H9 (cell line): Measurements from ENCODE around the gene PCED1A. TPM values are rescaled to one million over a fixed set of nuclear protein-coding genes. Genes with fewer than 3 reads are reported as not detected.

Experiments
- DNase-seq: peaks from one replicate; pipeline ENCODE4 v3.0.0-alpha.2; 2017
- H2AFZ ChIP-seq: one replicate; pipeline ENCODE4 v1.6.1; 2013; ENCODE audit warnings: mild to moderate bottlenecking, low read length, control low read depth, moderate library complexity
- H2AK5ac ChIP-seq: 2 replicates; pipeline ENCODE4 v1.6.1; 2013; ENCODE audit warnings: low read length, control low read depth, mixed read lengths; ENCODE audit not compliant: insufficient read length
- H2BK120ac ChIP-seq: one replicate; pipeline ENCODE4 v1.6.1; 2013; ENCODE audit warnings: low read depth, mild to moderate bottlenecking, low read length, control low read depth, inconsistent platforms; ENCODE audit not compliant: poor library complexity, severe bottlenecking
- H2BK12ac ChIP-seq: 2 replicates; pipeline ENCODE4 v1.6.1; 2013; ENCODE audit warnings: low read length, control low read depth, mixed read lengths, low read depth; ENCODE audit not compliant: insufficient read length
- H2BK15ac ChIP-seq: 2 replicates; pipeline ENCODE4 v1.6.1; 2013; ENCODE audit warnings: low read depth, low read length, control low read depth
- H2BK20ac ChIP-seq: one replicate; pipeline ENCODE4 v1.6.1; 2013; ENCODE audit warnings: low read depth, mild to moderate bottlenecking, low read length, control low read depth, inconsistent platforms; ENCODE audit not compliant: poor library complexity, severe bottlenecking
- H2BK5ac ChIP-seq: 2 replicates; pipeline ENCODE4 v1.6.1; 2013; ENCODE audit warnings: low read length, control low read depth, mixed read lengths; ENCODE audit not compliant: insufficient read length
- H3K14ac ChIP-seq: 2 replicates; pipeline ENCODE4 v1.6.1; 2013; ENCODE audit warnings: low read length, control low read depth; ENCODE audit not compliant: insufficient read depth
- H3K18ac ChIP-seq: 2 replicates; pipeline ENCODE4 v1.6.1; 2013; ENCODE audit warnings: low read depth, mild to moderate bottlenecking, mixed read lengths, low read length, control low read depth; ENCODE audit not compliant: insufficient read length
- H3K23ac ChIP-seq: 2 replicates; pipeline ENCODE4 v1.6.1; 2013; ENCODE audit warnings: low read length, control low read depth, mixed read lengths, low read depth; ENCODE audit not compliant: insufficient read length
- H3K23me2 ChIP-seq: 2 replicates; pipeline ENCODE4 v1.6.1; 2013; ENCODE audit warnings: low read depth, mild to moderate bottlenecking, mixed read lengths, low read length, control low read depth; ENCODE audit not compliant: insufficient read length, poor library complexity, severe bottlenecking
- H3K27ac ChIP-seq: 2 replicates; pipeline ENCODE4 v1.5.1; 2013; ENCODE audit warnings: low read length, control low read depth, mixed read lengths, low read depth; ENCODE audit not compliant: insufficient read length
- H3K27me3 ChIP-seq: 2 replicates; pipeline ENCODE4 v1.6.1; 2013; ENCODE audit warnings: low read length, control low read depth, inconsistent platforms; ENCODE audit not compliant: insufficient read depth
- H3K4ac ChIP-seq: 2 replicates; pipeline ENCODE4 v1.6.1; 2013; ENCODE audit warnings: low read depth, mild to moderate bottlenecking, control low read depth, inconsistent platforms, low read length, moderate library complexity
- H3K4me1 ChIP-seq: 2 replicates; pipeline ENCODE4 v1.6.1; 2013; ENCODE audit warnings: low read length, control low read depth, inconsistent platforms; ENCODE audit not compliant: insufficient read depth
- H3K4me2 ChIP-seq: 2 replicates; pipeline ENCODE4 v1.6.1; 2013; ENCODE audit warnings: low read length, control low read depth, mixed read lengths; ENCODE audit not compliant: insufficient read length, insufficient read depth
- H3K56ac ChIP-seq: 2 replicates; pipeline ENCODE4 v1.6.1; 2013; ENCODE audit warnings: low read depth, mild to moderate bottlenecking, mixed read lengths, low read length, control low read depth; ENCODE audit not compliant: insufficient read length
- H3K79me1 ChIP-seq: 2 replicates; pipeline ENCODE4 v1.6.1; 2013; ENCODE audit warnings: low read depth, mild to moderate bottlenecking, moderate library complexity, low read length, control low read depth, inconsistent platforms; ENCODE audit not compliant: insufficient read depth, poor library complexity, severe bottlenecking
- H3K79me2 ChIP-seq: 2 replicates; pipeline ENCODE4 v1.6.1; 2013; ENCODE audit warnings: low read length, control low read depth, inconsistent platforms; ENCODE audit not compliant: insufficient read depth
- H3K9ac ChIP-seq: 2 replicates; pipeline ENCODE4 v1.6.1; 2013; ENCODE audit warnings: low read length, control low read depth, mixed read lengths; ENCODE audit not compliant: insufficient read length; ENCODE audit errors: extremely low read depth
- H3K9me3 ChIP-seq: one replicate; pipeline ENCODE4 v1.6.1; 2013; ENCODE audit warnings: low read depth, low read length, inconsistent platforms; ENCODE audit not compliant: control insufficient read depth
- H3T11ph ChIP-seq: one replicate; pipeline ENCODE4 v1.6.1; 2013; ENCODE audit warnings: mild to moderate bottlenecking, low read length, control low read depth, inconsistent platforms
- H4K20me1 ChIP-seq: one replicate; pipeline ENCODE4 v1.6.1; 2013; ENCODE audit not compliant: control insufficient read depth, insufficient read length, insufficient read depth
- H4K5ac ChIP-seq: 2 replicates; pipeline ENCODE4 v1.6.1; 2013; ENCODE audit warnings: low read depth, mild to moderate bottlenecking, mixed read lengths, low read length, control low read depth; ENCODE audit not compliant: insufficient read length
- H4K8ac ChIP-seq: replicated peaks from 2 replicates; pipeline ENCODE4 v1.6.1; 2013; ENCODE audit warnings: low read length, control low read depth, mixed read lengths, low read depth; ENCODE audit not compliant: insufficient read length
- H4K91ac ChIP-seq: 2 replicates; pipeline ENCODE4 v1.6.1; 2013; ENCODE audit warnings: low read depth, mild to moderate bottlenecking, moderate library complexity, mixed read lengths, low read length, control low read depth; ENCODE audit not compliant: insufficient read length
- H3K27ac Mint-ChIP-seq, 3 experiments: 2 replicates in 2 of 3; 3 replicates in 1 of 3; pipeline ENCODE4 v1.8.0; 2020 to 2021; ENCODE audit warnings: mixed read lengths in 3 of 3, mild to moderate bottlenecking in 1 of 3, moderate library complexity in 1 of 3
- H3K27me3 Mint-ChIP-seq: 2 replicates; pipeline ENCODE4 v1.8.0; 2021; ENCODE audit warnings: low read depth, mild to moderate bottlenecking, moderate library complexity, mixed read lengths
- H3K36me3 Mint-ChIP-seq, 3 experiments: 2 replicates in 2 of 3; 3 replicates in 1 of 3; pipeline ENCODE4 v1.8.0; 2020 to 2021; ENCODE audit warnings: low read depth in 3 of 3, mixed read lengths in 3 of 3; ENCODE audit not compliant: insufficient read depth in 1 of 3
- H3K4me1 Mint-ChIP-seq, 2 experiments: 2 replicates each; pipeline ENCODE4 v1.8.0; 2020; ENCODE audit warnings: mixed read lengths in 2 of 2
- H3K4me3 Mint-ChIP-seq, 2 experiments: 2 replicates in 1 of 2; 3 replicates in 1 of 2; pipeline ENCODE4 v1.8.0; 2020 to 2021; ENCODE audit warnings: mild to moderate bottlenecking in 2 of 2, mixed read lengths in 2 of 2, moderate library complexity in 1 of 2
- H3K9me3 Mint-ChIP-seq, 2 experiments: 2 replicates in 1 of 2; 3 replicates in 1 of 2; pipeline ENCODE4 v1.8.0; 2020; ENCODE audit warnings: mild to moderate bottlenecking in 2 of 2, mixed read lengths in 2 of 2, moderate library complexity in 1 of 2
- WGBS: extraction: QIAGEN DNeasy Blood & Tissue Kit; methylation state at CpG from one replicate; pipeline ENCODE4 v1.1.7; 2013; ENCODE audit warnings: missing lambda C conversion rate, low lambda C conversion rate, mixed read lengths; ENCODE audit not compliant: insufficient read length; ENCODE audit errors: extremely low coverage; 5-methylcytosine and 5-hydroxymethylcytosine counted together
- total RNA-seq: library from RNA; stranded (reverse); gene quantifications from 2 replicates; pipeline ENCODE4 v1.2.1, GENCODE V29; 2021
- TF ChIP-seq, protein P1 (sequence below): fragments of 200-600 bp; sonication (generic); conservative IDR thresholded peaks from 3 replicates; pipeline ENCODE4 v1.8.0; 2021; ENCODE audit warnings: antibody characterized with exemption, mild to moderate bottlenecking

PCED1A gene
- total RNA-seq, 1 experiment from 2014 or later = 30.8 TPM

- Histone ChIP-seq H2BK15ac (no peak overlapping the region), H4K8ac (no peak overlapping the region), H2AFZ (no peak overlapping the region), H2AK5ac (no peak overlapping the region), H3K56ac (no peak overlapping the region), H3K9me3 (no peaks in the 10 kb centered on the region), H3K14ac (no peak overlapping the region), H3K23me2 (no peaks in the 10 kb centered on the region), H2BK20ac (no peak overlapping the region), H4K20me1 (no peaks in the 10 kb centered on the region), H3K27ac (no peak overlapping the region), H2BK5ac (no peak overlapping the region), H3K4me2 (no peak overlapping the region), H4K5ac (no peak overlapping the region), H3K27me3 (peaks cover 4% of the 10 kb centered on the region; the same call in 1 of the 2 replicates), H3K18ac (no peak overlapping the region), H3K23ac (no peak overlapping the region), H3K79me1 (no peaks in the 10 kb centered on the region), H2BK120ac (no peak overlapping the region), H4K91ac (no peak overlapping the region), H3T11ph (no peak overlapping the region), H3K4me1 (no peaks in the 10 kb centered on the region), H3K9ac (no peak overlapping the region), H2BK12ac (no peak overlapping the region), H3K4ac (no peak overlapping the region), H3K79me2 (no peaks in the 10 kb centered on the region)
- peaks cover 3 to 27% (median 22%) of the 10 kb centered on the region in 3 experiments for H3K36me3 Mint-ChIP-seq
- WGBS = no CpG with 5 or more reads among the region's 14 CpGs
- H3K9me3 Mint-ChIP-seq = peaks cover 0 to 4% of the 10 kb centered on the region in 2 experiments; a peak in 1 of 5 replicates
- TF ChIP-seq, protein P1, sequence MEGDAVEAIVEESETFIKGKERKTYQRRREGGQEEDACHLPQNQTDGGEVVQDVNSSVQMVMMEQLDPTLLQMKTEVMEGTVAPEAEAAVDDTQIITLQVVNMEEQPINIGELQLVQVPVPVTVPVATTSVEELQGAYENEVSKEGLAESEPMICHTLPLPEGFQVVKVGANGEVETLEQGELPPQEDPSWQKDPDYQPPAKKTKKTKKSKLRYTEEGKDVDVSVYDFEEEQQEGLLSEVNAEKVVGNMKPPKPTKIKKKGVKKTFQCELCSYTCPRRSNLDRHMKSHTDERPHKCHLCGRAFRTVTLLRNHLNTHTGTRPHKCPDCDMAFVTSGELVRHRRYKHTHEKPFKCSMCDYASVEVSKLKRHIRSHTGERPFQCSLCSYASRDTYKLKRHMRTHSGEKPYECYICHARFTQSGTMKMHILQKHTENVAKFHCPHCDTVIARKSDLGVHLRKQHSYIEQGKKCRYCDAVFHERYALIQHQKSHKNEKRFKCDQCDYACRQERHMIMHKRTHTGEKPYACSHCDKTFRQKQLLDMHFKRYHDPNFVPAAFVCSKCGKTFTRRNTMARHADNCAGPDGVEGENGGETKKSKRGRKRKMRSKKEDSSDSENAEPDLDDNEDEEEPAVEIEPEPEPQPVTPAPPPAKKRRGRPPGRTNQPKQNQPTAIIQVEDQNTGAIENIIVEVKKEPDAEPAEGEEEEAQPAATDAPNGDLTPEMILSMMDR = no peak
- no peak overlapping the region; a peak in 1 of 7 replicates for H3K27ac Mint-ChIP-seq
- DNase-seq = no peak
- H3K4me3 Mint-ChIP-seq = no peak overlapping the region
- peaks cover 3 to 4% of the 10 kb centered on the region in 2 experiments; a peak in 3 of 4 replicates for H3K4me1 Mint-ChIP-seq
- H3K27me3 Mint-ChIP-seq = peaks cover 15% of the 10 kb centered on the region
Measured at GRCh38 chr20:2834401-2835110, 5.9 kb downstream of the PCED1A start.
